NCI-H526 (cell line): ENCODE data around the gene ZNF346.

Experiments used
- DNase-seq, 2 experiments: peaks; one replicate each; lab custom pipeline; 2025; lab: John Stamatoyannopoulos, UW

Gene ZNF346

DNA sequence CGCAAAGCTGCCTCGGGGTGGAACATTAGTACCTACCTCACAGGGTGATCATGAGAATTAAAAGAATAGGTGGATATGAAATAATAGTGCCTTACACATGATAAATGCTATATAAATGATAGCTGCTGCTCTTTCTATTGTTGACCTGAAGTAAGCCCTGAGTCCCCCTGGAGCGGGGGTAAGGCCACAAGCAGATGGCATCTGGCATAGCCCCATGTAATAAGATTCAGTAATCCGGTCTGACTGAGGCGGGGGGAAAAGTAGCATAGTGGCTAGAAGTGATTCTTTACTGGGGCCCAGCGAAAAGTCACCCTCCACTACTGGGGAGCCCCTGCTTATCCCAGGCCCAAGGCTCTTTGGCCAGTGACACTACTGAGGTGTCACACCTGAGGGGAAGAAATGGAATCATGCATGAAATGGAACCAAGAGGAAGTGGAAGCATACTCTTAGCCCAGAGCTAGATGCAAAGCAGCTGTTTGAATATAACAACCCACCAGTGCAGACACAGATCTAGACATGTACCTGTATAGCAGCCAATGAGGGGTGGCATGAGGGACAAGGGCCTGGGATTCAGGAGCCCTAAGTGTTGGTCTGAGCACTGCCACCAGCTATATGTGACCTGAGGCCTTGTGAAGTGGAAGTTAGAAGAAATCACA is 48.2 kb downstream of the ZNF346 start:
- DNase-seq: peak; percentile 28 to 56

GRCh38 chr5:177071666-177072385 is 49.3 kb downstream of the ZNF346 start:
- peak; percentile 73 to 84 for DNase-seq

GRCh38 chr5:177077335-177077734 is 54.8 kb downstream of the ZNF346 start:
- DNase-seq: no peak

DNA sequence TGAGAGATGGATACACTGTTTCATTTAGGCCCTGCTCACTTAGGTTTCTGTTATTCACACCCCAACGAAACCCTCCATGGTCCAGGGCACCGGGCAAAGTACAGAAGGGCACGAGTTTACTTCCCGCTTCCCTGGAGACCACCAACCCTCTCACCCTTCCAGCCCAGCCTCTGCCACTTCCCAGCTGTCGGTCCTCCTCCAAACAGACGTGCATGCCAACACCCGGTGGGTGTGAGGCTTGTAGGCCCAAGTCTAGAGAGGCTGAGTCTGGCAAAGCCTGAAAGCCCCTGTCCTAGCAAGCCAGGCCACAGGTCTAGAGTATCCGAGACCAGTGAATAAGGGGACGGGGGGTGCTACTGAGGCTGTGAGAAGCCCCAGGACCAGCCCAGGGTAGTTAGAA is 57.1 kb downstream of the ZNF346 start:
- DNase-seq: no peak

DNA sequence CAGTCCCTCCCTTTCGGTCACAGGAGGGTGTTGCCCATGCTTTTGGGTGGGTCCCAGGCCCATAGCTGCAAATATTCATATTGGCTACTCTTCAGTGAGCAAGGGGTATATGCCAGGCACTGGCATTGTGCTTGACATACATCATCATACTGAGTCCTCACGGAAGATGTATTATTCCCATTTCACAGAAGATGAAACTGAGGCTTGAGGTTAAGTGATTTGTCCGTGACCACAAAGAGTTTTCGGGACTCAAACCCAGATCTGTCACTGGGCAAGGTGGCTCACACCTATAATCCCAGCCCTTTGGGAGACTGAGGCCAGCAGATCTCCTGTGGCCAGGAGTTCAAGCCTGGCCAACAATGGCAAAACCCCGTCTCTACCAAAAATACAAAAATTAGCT is 57.8 kb downstream of the ZNF346 start:
- DNase-seq: no peak

GRCh38 chr5:177081859-177082258 is 59.4 kb downstream of the ZNF346 start:
- no peak for DNase-seq

- DNase-seq: no peak
These were observed 60.9 kb downstream of the ZNF346 start for GRCh38 chr5:177083357-177083756.

GRCh38 chr5:177084175-177084574 is 61.7 kb downstream of the ZNF346 start:
- no peak for DNase-seq

GRCh38 chr5:177085985-177086653 is 63.6 kb downstream of the ZNF346 start:
- peak; percentile 19 to 30 for DNase-seq

DNA sequence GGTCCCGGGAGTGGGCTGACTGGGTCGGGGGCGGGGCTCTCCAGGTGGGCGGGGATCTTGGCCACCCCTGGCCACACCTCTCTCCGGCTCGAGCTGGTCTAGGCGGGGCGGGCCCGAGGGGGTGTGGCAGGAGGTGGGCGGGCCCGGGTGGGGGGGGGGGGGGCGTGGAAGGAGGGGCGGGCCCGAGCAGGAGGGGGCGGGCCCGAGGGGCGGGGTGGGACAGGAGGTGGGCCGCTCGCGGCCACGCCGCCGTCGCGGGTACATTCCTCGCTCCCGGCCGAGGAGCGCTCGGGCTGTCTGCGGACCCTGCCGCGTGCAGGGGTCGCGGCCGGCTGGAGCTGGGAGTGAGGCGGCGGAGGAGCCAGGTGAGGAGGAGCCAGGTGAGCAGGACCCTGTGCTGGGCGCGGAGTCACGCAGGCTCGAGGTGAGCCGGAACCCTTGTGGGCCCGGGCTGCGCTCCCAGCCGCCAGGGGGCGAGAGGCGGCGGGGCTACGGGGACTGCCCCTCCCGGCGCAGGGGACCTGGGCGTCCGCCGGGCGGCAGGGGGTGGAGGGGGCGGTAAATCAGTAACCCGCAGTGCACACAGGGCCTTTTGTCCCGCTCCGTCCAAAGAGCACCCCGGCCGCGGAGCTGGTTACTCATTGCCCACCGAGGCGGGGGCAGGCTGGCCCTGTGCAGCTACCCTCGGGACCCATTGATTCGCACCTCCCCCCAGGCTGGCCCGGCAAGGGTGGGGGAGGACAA is 64.3 kb downstream of the ZNF346 start, which contains the start of gene FGFR4:
Gene FGFR4, plus strand, starts transcription at position 262 of the 744 bp plus-strand sequence. CDS start 2,688 bp downstream, outside the sequence.
- peak in 1 of 2 experiments; percentile 82 for DNase-seq

GRCh38 chr5:177087398-177088005 is 65.0 kb downstream of the ZNF346 start:
- DNase-seq: no peak

GRCh38 chr5:177089127-177089526 is 66.6 kb downstream of the ZNF346 start:
- no peak for DNase-seq

DNA sequence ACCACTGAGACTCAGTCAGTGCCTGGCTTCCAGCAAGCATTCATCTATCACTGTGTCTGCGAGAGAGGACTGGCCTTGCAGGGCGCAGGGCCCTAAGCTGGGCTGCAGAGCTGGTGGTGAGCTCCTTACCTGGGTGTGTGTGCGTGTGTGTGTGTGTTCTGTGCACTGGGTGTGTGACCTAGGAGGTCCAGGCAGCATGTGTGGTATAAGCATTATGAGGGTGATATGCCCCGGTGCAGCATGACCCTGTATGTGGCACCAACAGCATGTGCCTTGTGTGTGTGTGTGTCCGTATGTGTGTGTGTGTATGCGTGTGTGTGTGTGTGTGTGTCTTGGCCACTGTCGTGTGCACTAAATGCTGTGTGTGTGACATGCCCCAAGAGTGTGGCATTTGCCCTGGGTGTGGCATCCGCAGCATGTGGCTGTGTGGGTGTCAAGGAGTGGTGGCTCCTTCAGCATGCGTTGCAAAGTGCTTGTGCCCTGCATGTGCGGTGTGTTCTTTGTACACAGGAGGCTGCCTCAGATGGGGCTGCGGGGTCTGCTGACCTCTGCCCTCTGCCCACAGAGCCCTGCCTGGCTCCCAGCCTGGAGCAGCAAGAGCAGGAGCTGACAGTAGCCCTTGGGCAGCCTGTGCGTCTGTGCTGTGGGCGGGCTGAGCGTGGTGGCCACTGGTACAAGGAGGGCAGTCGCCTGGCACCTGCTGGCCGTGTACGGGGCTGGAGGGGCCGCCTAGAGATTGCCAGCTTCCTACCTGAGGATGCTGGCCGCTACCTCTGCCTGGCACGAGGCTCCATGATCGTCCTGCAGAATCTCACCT is 67.5 kb downstream of the ZNF346 start:
- DNase-seq: no peak

GRCh38 chr5:177090813-177091212 is 68.3 kb downstream of the ZNF346 start:
- no peak for DNase-seq

- DNase-seq: no peak
These were observed 68.7 kb downstream of the ZNF346 start for GRCh38 chr5:177091232-177091631.

DNA sequence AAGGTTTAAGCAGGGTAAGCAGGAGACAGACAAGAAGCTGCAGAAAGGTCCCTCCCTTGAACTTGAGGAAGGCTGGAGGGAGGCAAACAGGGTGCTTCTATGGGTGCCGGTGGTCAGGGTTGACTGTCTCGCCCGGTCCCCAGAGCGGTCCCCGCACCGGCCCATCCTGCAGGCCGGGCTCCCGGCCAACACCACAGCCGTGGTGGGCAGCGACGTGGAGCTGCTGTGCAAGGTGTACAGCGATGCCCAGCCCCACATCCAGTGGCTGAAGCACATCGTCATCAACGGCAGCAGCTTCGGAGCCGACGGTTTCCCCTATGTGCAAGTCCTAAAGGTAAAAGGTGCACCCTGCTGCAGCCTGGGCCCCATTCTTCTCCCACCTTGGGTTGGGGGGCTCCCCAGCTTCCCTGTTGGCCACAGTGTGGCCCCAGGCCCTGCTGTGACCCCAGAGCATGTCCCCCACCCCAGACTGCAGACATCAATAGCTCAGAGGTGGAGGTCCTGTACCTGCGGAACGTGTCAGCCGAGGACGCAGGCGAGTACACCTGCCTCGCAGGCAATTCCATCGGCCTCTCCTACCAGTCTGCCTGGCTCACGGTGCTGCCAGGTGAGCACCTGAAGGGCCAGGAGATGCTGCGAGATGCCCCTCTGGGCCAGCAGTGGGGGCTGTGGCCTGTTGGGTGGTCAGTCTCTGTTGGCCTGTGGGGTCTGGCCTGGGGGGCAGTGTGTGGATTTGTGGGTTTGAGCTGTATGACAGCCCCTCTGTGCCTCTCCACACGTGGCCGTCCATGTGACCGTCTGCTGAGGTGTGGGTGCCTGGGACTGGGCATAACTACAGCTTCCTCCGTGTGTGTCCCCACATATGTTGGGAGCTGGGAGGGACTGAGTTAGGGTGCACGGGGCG is 69.9 kb downstream of the ZNF346 start:
- no peak for DNase-seq

GRCh38 chr5:177093082-177093712 is 70.7 kb downstream of the ZNF346 start:
- no peak for DNase-seq

GRCh38 chr5:177093803-177094202 is 71.3 kb downstream of the ZNF346 start:
- no peak for DNase-seq
